ENCODE results near the gene TRIM63. TPM values are rescaled to one million over a fixed set of nuclear protein-coding genes. Genes with fewer than 3 reads are reported as not detected.

TRIM63 gene
- total RNA-seq, 4 donors from 2014 or later = 0.21 to 0.98 TPM; not detected in 2

DNA sequence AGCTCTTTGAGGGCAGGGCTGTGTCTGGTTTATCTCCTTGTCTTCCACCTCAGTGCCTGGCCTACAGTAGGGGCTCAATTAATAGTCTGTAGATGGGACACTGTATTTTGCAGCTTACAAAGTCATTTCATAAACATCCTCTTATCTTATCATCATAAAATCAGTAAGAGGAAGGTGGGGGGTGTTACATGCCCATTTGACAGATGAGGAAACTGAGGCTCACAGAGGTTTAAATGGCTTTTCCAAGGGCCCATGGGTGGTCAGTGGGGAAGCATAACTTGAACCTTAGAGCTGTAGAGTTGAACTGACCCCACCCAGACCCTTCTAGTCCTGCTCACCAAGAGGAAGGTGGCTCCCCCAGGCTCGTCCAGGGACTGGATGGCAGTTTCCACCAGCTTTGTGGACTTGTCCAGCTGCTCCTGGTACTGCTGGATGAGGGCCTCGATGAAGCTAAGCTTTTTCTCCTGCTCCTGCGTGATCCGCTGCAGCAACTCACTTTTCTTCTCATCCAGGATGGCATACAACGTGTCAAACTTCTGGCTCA lies 9.3 kb downstream of the TRIM63 start:
- no peak for DNase-seq (ENCODE audit: low spot score in 2 of 2)
- H3K27ac ChIP-seq = no peak overlapping the region
- no peaks in the 10 kb centered on the region for H3K36me3 ChIP-seq
- no peaks in the 10 kb centered on the region for H3K4me1 ChIP-seq
- WGBS, 2 donors = 91% methylated on average over 5 of the region's 5 CpGs
- no peaks in the 10 kb centered on the region for H3K9me3 ChIP-seq
- H3K27me3 ChIP-seq = peaks cover 0 to 17% of the 10 kb centered on the region in 2 donors
- H3K4me3 ChIP-seq = no peak overlapping the region
- TF ChIP-seq, protein P1, sequence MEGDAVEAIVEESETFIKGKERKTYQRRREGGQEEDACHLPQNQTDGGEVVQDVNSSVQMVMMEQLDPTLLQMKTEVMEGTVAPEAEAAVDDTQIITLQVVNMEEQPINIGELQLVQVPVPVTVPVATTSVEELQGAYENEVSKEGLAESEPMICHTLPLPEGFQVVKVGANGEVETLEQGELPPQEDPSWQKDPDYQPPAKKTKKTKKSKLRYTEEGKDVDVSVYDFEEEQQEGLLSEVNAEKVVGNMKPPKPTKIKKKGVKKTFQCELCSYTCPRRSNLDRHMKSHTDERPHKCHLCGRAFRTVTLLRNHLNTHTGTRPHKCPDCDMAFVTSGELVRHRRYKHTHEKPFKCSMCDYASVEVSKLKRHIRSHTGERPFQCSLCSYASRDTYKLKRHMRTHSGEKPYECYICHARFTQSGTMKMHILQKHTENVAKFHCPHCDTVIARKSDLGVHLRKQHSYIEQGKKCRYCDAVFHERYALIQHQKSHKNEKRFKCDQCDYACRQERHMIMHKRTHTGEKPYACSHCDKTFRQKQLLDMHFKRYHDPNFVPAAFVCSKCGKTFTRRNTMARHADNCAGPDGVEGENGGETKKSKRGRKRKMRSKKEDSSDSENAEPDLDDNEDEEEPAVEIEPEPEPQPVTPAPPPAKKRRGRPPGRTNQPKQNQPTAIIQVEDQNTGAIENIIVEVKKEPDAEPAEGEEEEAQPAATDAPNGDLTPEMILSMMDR (IDR thresholded peaks at IDR 0.05) = no peak
- TF ChIP-seq POLR2A (IDR thresholded peaks at IDR 0.05) (no peak), EP300 (IDR thresholded peaks at IDR 0.05) (no peak)

DNA sequence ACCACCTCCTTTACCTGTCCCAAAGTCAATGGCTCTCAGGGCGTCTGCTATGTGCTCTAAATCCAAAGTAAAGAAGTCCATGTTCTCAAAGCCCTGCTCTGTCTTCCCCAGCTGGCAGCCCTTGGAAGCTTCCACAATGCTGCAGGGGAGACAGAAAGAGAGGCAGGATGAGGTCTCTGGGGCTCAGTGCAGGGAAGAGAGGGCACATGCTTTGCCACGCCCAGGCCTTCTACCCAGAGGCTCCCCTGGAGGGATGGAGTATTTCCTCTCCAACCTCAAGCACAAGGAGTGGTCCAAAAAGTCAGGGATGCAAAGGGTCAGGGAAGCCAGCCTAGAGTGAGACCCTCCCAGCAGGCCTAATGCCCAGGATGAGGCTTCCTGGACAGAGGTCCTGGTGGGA lies 10.2 kb downstream of the TRIM63 start:
- TF ChIP-seq EP300 (IDR thresholded peaks at IDR 0.05) = no peak
- TF ChIP-seq POLR2A (IDR thresholded peaks at IDR 0.05) = no peak
- TF ChIP-seq, protein P1 (IDR thresholded peaks at IDR 0.05) = no peak
- WGBS, 2 donors = 80 to 89% methylated on average over 2 of the region's 2 CpGs
- no peaks in the 10 kb centered on the region for H3K4me1 ChIP-seq
- H3K36me3 ChIP-seq = no peaks in the 10 kb centered on the region
- H3K4me3 ChIP-seq = no peak overlapping the region
- H3K27ac ChIP-seq = no peak overlapping the region
- DNase-seq (ENCODE audit: low spot score in 2 of 2) = no peak
- H3K27me3 ChIP-seq = peaks cover 0 to 20% of the 10 kb centered on the region in 2 donors
- H3K9me3 ChIP-seq = no peaks in the 10 kb centered on the region

DNA sequence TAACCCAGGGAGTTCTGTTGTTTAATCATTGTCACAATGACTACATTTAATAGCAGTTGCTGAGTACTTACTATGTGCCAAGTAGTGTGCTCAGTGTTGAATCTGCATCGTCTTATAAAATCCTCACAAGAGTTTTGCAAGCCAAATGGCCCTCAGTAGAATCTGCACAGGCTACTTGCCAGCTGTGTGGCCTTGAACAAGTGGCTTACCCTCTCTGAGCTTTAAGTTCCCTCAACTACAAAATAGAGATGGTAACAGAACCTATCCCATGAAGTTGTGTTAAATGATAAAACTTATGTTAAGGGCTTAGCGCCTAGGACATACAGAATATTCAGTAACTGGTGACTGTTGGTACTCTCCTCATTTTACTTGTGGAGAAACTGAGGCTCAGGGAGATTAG lies 12.4 kb downstream of the TRIM63 start:
- Histone ChIP-seq H3K4me1 (no peaks in the 10 kb centered on the region), H3K27ac (no peak overlapping the region), H3K9me3 (no peaks in the 10 kb centered on the region), H3K4me3 (no peak overlapping the region), H3K36me3 (no peaks in the 10 kb centered on the region), H3K27me3 (peaks cover 0 to 31% of the 10 kb centered on the region in 2 donors)
- DNase-seq (ENCODE audit: low spot score in 2 of 2) = no peak
- 82 to 95% methylated on average over 2 of the region's 2 CpGs for WGBS, 2 donors
- TF ChIP-seq POLR2A (IDR thresholded peaks at IDR 0.05) (no peak), EP300 (IDR thresholded peaks at IDR 0.05) (no peak)
- TF ChIP-seq, protein P1 (IDR thresholded peaks at IDR 0.05) = no peak

DNA sequence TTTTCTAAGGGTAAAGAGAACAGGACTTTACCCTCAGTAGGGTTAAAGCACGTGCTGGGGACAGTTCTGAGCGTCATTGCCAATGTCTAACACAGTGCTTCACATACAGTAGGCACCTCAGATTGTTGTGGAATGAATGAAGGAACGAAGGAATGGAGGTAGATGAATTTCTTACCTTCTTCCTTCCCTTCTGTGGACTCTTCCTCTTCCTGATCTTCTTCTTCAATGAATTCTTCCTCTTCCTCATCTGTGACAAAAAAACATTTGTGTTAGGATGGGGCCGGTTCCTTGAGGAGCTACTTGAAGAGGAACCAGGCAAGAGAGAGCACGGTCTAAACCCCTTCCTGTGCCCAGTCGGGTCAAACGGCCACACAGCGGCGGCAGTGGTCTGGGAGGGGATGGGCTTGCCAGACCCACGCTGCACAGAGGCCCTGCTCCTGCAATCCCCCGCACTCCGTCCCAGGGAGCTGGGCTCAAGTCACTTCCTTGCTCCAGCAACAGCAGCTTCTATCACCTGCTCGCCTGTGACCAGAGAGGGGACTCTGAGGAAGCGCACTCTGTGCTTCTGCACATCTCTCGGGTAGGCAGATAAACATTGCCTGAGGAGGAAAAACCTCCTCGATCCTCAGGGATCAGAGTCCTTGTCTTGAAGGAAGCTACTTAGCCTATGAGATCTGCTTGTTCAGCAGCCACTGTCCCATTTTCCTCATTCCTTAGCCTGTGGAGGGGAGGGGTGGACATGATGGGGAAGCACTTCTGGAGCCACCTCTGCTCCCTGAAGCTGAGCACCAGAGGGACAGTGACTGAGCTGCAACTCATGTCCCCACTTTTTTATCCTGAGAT lies 13.5 kb downstream of the TRIM63 start:
- TF ChIP-seq EP300 (IDR thresholded peaks at IDR 0.05) (no peak), POLR2A (IDR thresholded peaks at IDR 0.05) (no peak)
- TF ChIP-seq, protein P1 (IDR thresholded peaks at IDR 0.05) = no peak
- DNase-seq (ENCODE audit: low spot score in 2 of 2) = no peak
- no peaks in the 10 kb centered on the region for H3K9me3 ChIP-seq
- H3K4me1 ChIP-seq = no peaks in the 10 kb centered on the region
- WGBS, 2 donors = 28 to 30% methylated on average over 16 of the region's 16 CpGs
- H3K36me3 ChIP-seq = no peaks in the 10 kb centered on the region
- no peak overlapping the region for H3K27ac ChIP-seq
- no peak overlapping the region for H3K4me3 ChIP-seq
- H3K27me3 ChIP-seq = peaks cover 0 to 39% of the 10 kb centered on the region in 2 donors

DNA sequence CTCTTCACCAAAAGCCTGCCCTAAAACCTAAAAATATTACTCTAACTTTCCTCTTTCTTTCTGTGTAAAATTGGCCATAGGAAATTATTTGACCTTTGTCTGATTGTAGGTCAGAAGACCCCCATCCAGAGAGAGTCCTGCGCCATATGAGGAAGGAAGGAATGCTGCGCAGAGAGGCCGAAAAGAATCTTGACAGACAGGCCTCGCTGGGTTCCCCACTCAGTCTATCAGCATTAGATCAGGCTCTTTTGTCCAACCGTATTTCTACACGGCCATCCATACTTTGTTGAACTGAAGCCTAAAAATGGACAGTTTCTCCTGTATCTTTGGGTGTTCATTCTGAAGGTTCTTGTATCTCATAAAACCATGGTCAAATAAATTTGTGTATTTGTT lies 17.2 kb downstream of the TRIM63 start:
- Histone ChIP-seq H3K27ac (no peak overlapping the region), H3K27me3 (peaks cover 0 to 70% of the 10 kb centered on the region in 2 donors), H3K9me3 (no peaks in the 10 kb centered on the region), H3K36me3 (no peaks in the 10 kb centered on the region), H3K4me3 (no peak overlapping the region), H3K4me1 (peaks cover 0 to 14% (median 5%) of the 10 kb centered on the region in 4 donors)
- TF ChIP-seq EP300 (IDR thresholded peaks at IDR 0.05) = no peak
- TF ChIP-seq POLR2A (IDR thresholded peaks at IDR 0.05) = no peak
- TF ChIP-seq, protein P1 (IDR thresholded peaks at IDR 0.05) = no peak
- no peak for DNase-seq (ENCODE audit: low spot score in 2 of 2)
- 79 to 88% methylated on average over 6 of the region's 6 CpGs for WGBS, 2 donors
